ENCODE measurements around the gene PRKN. TPM values are rescaled to one million over a fixed set of nuclear protein-coding genes. Genes with fewer than 3 reads are reported as not detected.

Gene PRKN
- total RNA-seq, 1 donor from 2014 or later: 2.6 TPM

GRCh38 chr6:161438430-161439030 lies 1289.0 kb downstream of the PRKN start:
- Histone ChIP-seq H3K4me1 (peaks cover 0 to 6% of the 10 kb centered on the region in 2 donors), H3K36me3 (no peaks in the 10 kb centered on the region), H3K27ac (peak overlapping the region in 1 of 2 donors; percentile 12), H3K4me3 (peak overlapping the region; percentile 14 to 21), H3K27me3 (no peaks in the 10 kb centered on the region), H3K9me3 (no peaks in the 10 kb centered on the region)
- intact Hi-C loops (cut with DNase I): loop anchor here (10.0 kb wide), 1 partner anchor 1286 kb away; the partner anchor contains the start of genes PACRG and PRKN
- no peak for DNase-seq (ENCODE audit: low spot score in 2 of 2)
- TF ChIP-seq, protein P1, sequence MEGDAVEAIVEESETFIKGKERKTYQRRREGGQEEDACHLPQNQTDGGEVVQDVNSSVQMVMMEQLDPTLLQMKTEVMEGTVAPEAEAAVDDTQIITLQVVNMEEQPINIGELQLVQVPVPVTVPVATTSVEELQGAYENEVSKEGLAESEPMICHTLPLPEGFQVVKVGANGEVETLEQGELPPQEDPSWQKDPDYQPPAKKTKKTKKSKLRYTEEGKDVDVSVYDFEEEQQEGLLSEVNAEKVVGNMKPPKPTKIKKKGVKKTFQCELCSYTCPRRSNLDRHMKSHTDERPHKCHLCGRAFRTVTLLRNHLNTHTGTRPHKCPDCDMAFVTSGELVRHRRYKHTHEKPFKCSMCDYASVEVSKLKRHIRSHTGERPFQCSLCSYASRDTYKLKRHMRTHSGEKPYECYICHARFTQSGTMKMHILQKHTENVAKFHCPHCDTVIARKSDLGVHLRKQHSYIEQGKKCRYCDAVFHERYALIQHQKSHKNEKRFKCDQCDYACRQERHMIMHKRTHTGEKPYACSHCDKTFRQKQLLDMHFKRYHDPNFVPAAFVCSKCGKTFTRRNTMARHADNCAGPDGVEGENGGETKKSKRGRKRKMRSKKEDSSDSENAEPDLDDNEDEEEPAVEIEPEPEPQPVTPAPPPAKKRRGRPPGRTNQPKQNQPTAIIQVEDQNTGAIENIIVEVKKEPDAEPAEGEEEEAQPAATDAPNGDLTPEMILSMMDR (IDR thresholded peaks at IDR 0.05): no peak

GRCh38 chr6:161437851-161438250 lies 1289.7 kb downstream of the PRKN start:
- Histone ChIP-seq H3K36me3 (no peaks in the 10 kb centered on the region), H3K27me3 (no peaks in the 10 kb centered on the region), H3K4me3 (no peak overlapping the region), H3K27ac (no peak overlapping the region), H3K4me1 (peaks cover 0 to 6% of the 10 kb centered on the region in 2 donors), H3K9me3 (no peaks in the 10 kb centered on the region)
- TF ChIP-seq, protein P1 (IDR thresholded peaks at IDR 0.05): no peak
- intact Hi-C loops (cut with DNase I): loop anchor here (10.0 kb wide), 1 partner anchor 1287 kb away; the partner anchor contains the start of genes PACRG and PRKN
- DNase-seq (ENCODE audit: low spot score in 2 of 2): no peak

DNA sequence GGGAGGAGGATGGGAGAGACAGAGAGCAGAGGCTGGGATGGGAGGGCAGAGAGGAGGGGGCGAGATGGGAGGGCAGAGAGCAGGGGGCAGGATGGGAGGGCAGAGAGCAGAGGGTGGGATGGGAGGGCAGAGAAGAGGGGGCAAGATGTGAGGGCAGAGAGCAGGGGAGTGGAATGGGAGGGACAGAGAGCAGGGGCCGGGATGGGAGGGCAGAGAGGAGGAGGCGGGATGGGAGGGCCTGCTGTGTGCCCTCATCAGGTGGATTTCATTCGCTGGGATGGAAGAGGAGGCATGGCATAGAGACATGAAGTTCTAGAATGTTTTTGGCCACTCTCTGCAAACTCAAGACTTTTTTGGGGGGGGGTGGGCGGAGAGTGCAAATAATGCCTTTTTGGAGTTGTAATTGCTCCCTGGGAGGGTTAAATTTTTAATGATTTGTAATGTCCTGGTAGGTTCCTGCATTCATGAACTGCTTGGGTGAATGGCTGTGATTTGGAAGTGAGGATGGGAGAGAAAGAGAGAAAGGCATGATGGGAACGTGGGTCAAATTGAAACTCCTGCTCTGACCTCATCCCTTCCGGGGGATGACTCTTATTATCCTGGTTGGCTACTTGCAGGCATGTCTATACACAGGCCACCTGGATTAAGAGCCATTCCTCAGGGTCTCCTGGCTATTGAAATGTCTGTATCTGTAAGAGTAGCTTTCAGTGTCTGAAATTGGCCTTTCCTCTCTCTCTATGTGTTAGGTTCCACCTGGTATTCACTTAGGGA lies 1291.3 kb downstream of the PRKN start:
- Histone ChIP-seq H3K4me3 (no peak overlapping the region), H3K27me3 (no peaks in the 10 kb centered on the region), H3K4me1 (peaks cover 0 to 6% of the 10 kb centered on the region in 2 donors), H3K9me3 (no peaks in the 10 kb centered on the region), H3K36me3 (no peaks in the 10 kb centered on the region), H3K27ac (no peak overlapping the region)
- intact Hi-C loops (cut with DNase I): loop anchor here (10.0 kb wide), 1 partner anchor 1289 kb away; the partner anchor contains the start of genes PACRG and PRKN
- no peak for DNase-seq (ENCODE audit: low spot score in 2 of 2)
- TF ChIP-seq, protein P1 (IDR thresholded peaks at IDR 0.05): no peak

DNA sequence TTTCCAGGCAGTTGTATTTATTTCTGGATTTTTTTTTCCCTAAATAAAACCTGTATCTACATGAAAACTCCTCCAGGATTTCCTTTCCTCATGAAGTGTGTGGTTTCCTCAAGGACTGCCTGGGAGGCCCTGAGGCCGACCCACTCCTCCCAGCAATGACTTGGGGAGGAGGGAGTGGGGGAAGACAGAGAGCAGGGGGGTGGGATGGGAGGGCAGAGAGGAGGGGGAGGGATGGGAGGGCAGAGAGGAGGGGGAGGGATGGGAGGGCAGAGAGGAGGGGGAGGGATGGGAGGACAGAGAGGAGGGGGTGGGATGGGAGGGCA lies 1291.9 kb downstream of the PRKN start:
- TF ChIP-seq, protein P1 (IDR thresholded peaks at IDR 0.05): no peak
- Histone ChIP-seq H3K27me3 (no peaks in the 10 kb centered on the region), H3K9me3 (no peaks in the 10 kb centered on the region), H3K4me3 (no peak overlapping the region), H3K4me1 (peaks cover 0 to 6% of the 10 kb centered on the region in 2 donors), H3K36me3 (no peaks in the 10 kb centered on the region), H3K27ac (peak overlapping the region in 1 of 2 donors; percentile 16)
- intact Hi-C loops (cut with DNase I): loop anchor here (10.0 kb wide), 1 partner anchor 1289 kb away; the partner anchor contains the start of genes PACRG and PRKN
- no peak for DNase-seq (ENCODE audit: low spot score in 2 of 2)

DNA sequence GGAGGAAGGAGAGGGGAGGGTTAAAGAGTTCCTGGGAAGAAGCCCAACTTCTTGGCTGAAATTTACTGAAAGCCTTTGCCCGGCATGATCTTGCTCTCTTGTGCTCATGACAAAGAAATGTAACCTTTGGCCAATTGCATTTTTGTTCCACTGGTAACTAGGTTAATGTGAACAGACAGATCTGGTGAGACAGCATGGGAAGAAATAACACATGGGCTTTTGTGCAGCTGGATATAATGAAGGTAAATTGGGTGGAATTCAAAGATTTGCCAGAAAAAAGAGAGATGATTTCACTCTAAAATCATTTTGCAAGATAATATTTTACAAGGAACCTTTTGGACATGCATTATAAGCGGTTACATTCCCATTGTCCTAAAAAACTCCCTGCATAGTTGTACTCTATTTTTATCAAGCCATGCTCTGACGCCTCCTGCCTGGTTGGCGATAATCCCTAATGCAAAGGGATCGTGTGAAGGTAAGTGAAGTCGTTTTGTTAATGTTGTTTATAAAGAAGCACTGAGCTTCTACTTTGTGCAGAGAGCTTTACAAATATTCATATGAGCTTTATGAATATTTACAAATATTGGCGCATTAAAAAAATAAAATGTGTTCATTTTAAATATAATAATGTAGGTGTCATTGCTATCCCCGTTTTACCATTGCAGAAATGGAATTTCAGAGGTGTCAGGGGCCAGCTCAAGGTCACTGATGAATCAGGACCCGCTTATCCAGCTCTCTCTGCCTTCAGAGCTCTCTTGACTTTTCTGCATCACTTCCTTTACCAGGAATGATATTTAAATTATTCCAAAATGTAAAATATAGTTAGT lies 1292.4 kb downstream of the PRKN start:
- H3K36me3 ChIP-seq: no peaks in the 10 kb centered on the region
- H3K9me3 ChIP-seq: no peaks in the 10 kb centered on the region
- H3K27ac ChIP-seq: peak overlapping the region; percentile 26 to 37
- H3K4me3 ChIP-seq: peak overlapping the region; percentile 22 to 44
- TF ChIP-seq, protein P1 (IDR thresholded peaks at IDR 0.05): no peak
- peaks cover 0 to 6% of the 10 kb centered on the region in 2 donors for H3K4me1 ChIP-seq
- H3K27me3 ChIP-seq: no peaks in the 10 kb centered on the region
- intact Hi-C loops (cut with DNase I): loop anchor here (10.0 kb wide), 1 partner anchor 1290 kb away; the partner anchor contains the start of genes PACRG and PRKN
- DNase-seq (ENCODE audit: low spot score in 2 of 2): no peak
